NCI-H748 (cell line): ENCODE data around the gene ADAMTS7.
"Not testable (repeated sequence)": the region's sequence is repeated elsewhere in the genome, so short reads cannot be mapped to it uniquely, and the experiment has no call there.

Experiments
- DNase-seq: peaks from one replicate; lab custom pipeline; 2025; ENCODE audit not compliant: unreplicated experiment; lab: John Stamatoyannopoulos, UW

ADAMTS7 gene

GRCh38 chr15:78831229-78832207 lies 20.3 kb upstream of the ADAMTS7 start:
- DNase-seq, result no peak

- DNase-seq, result no peak
Measured at GRCh38 chr15:78830514-78831228, 19.4 kb upstream of the ADAMTS7 start.

- no peak for DNase-seq
Measured at GRCh38 chr15:78828920-78829319, 17.7 kb upstream of the ADAMTS7 start.

- no peak for DNase-seq
Measured at GRCh38 chr15:78822514-78822913, 11.2 kb upstream of the ADAMTS7 start.

GRCh38 chr15:78811825-78812183 lies 540 bp upstream of the ADAMTS7 start:
- no peak for DNase-seq

- peak; percentile 39 for DNase-seq
Measured at GRCh38 chr15:78810362-78811123, 721 bp downstream of the ADAMTS7 start.

- DNase-seq, result no peak
Measured at GRCh38 chr15:78810003-78810361, 1.3 kb downstream of the ADAMTS7 start.

- DNase-seq, result peak; percentile 45
Measured at GRCh38 chr15:78808550-78808949, 2.7 kb downstream of the ADAMTS7 start.

- no peak for DNase-seq
Measured at GRCh38 chr15:78807359-78807758, 3.9 kb downstream of the ADAMTS7 start.

- DNase-seq, result no peak
Measured at GRCh38 chr15:78804391-78804792, 6.9 kb downstream of the ADAMTS7 start.

GRCh38 chr15:78800806-78801205 lies 10.5 kb downstream of the ADAMTS7 start:
- no peak for DNase-seq

- no peak for DNase-seq
Measured at GRCh38 chr15:78800189-78800588, 11.1 kb downstream of the ADAMTS7 start.

- not testable (repeated sequence) for DNase-seq
Measured at GRCh38 chr15:78799102-78799501, 12.2 kb downstream of the ADAMTS7 start.

GRCh38 chr15:78798355-78798754 lies 12.9 kb downstream of the ADAMTS7 start:
- DNase-seq, result not testable (repeated sequence)

- DNase-seq, result no peak
Measured at GRCh38 chr15:78797951-78798350, 13.3 kb downstream of the ADAMTS7 start.

- DNase-seq, result no peak
Measured at GRCh38 chr15:78796510-78796909, 14.8 kb downstream of the ADAMTS7 start.

GRCh38 chr15:78795043-78795442 lies 16.2 kb downstream of the ADAMTS7 start:
- DNase-seq, result no peak

- DNase-seq, result not testable (repeated sequence)
Measured at GRCh38 chr15:78794446-78794845, 16.8 kb downstream of the ADAMTS7 start.

GRCh38 chr15:78791357-78791756 lies 19.9 kb downstream of the ADAMTS7 start:
- no peak for DNase-seq

GRCh38 chr15:78790027-78790426 lies 21.2 kb downstream of the ADAMTS7 start:
- DNase-seq, result no peak

- no peak for DNase-seq
Measured at GRCh38 chr15:78789615-78790014, 21.6 kb downstream of the ADAMTS7 start.
